AG04449 (cell line): Measurements from ENCODE around the gene ATP6V0A4.

ENCODE experiments used
- CTCF ChIA-PET: fragments of 350-600 bp; formaldehyde crosslinking; extraction: SDS; loops from one replicate; lab custom pipeline; 2021; ENCODE audit warnings: antibody characterized with exemption; lab: Yijun Ruan, JAX
- POLR2A ChIA-PET: fragments of 400-600, 350-600 bp; formaldehyde crosslinking; extraction: SDS; loops from one replicate; lab custom pipeline; 2020; ENCODE audit warnings: antibody characterized with exemption, inconsistent platforms; lab: Yijun Ruan, JAX
- DNase-seq: peaks from one replicate; pipeline ENCODE4 v3.0.0-alpha.2; 2010; ENCODE audit warnings: low read depth, low spot score
- H3K4me3 ChIP-seq: 2 replicates; pipeline ENCODE4 v1.5.1; 2011; ENCODE audit warnings: low read depth, mild to moderate bottlenecking, control low read depth, low read length
- CTCF ChIP-seq: IDR thresholded peaks from one replicate; pipeline ENCODE4 v1.5.1; 2011; ENCODE audit warnings: mild to moderate bottlenecking, moderate library complexity, low read length, control low read depth, inconsistent platforms; ENCODE audit not compliant: insufficient read depth; ENCODE audit errors: missing control alignments

ATP6V0A4 gene

DNA sequence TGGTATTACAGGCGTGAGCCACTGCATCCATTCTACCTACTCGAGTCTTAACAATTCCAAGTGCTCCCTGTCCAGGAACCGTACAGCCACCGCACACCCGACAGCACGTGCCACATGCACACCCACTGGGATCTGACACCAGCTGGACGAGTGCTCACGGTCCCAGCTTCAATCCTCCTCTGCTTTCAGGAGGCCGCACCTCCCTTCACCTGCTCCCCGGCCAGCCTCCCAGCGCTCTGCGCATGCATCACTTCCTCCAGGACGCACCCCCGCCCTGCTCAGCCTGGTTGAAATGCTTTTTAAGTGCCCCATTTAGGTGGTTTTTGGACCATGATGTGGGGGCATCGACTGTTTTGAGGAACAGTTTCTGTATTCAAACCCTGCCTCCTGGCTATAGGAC, 47.5 kb downstream of the ATP6V0A4 start:
- ChIA-PET CTCF (no interaction called here), POLR2A (no interaction called here)
- H3K4me3 ChIP-seq = no peak overlapping the region
- TF ChIP-seq CTCF = no peak
- DNase-seq = no peak

GRCh38 chr7:138749960-138750359, 48.0 kb downstream of the ATP6V0A4 start:
- POLR2A ChIA-PET = no interaction called here
- CTCF ChIA-PET = interaction anchor here (2.7 kb wide), 1 partner anchor 11 kb away, joined by 12 read pairs; no protein-coding TSS in a partner anchor

DNA sequence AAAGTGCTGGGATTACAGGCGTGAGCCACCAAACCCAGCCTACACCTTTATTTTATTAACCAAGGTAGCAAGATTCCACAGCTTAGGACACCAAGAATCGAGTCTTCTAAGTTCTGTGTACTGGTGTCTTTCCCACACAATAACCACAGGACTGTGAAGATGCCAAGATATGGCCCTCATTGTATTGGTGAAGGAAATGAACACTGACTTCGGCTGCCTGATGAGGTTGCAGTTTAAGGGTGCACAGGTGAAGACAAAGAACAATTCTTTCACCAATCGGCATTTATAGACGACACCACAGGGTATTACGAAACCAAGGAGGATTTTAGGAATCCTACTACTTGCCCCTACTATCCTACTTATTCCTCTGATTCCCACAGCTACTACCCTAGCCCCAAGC, 49.3 kb downstream of the ATP6V0A4 start:
- ChIA-PET POLR2A (no interaction called here), CTCF (interaction anchor here (0.6 to 2.7 kb wide), 2 partner anchors 10 to 843 kb away, joined by 3 to 12 read pairs; no protein-coding TSS in a partner anchor)

More at GRCh38 chr7:138749960-138750359, 48.0 kb downstream of the ATP6V0A4 start:
- DNase-seq = no peak
- no peak overlapping the region for H3K4me3 ChIP-seq
- no peak for TF ChIP-seq CTCF

GRCh38 chr7:138746073-138746472, 51.9 kb downstream of the ATP6V0A4 start:
- CTCF ChIA-PET = no interaction called here
- no peak for TF ChIP-seq CTCF
- no peak overlapping the region for H3K4me3 ChIP-seq
- no peak for DNase-seq
- POLR2A ChIA-PET = no interaction called here

More for the DNA sequence above, 49.3 kb downstream of the ATP6V0A4 start:
- TF ChIP-seq CTCF = no peak
- H3K4me3 ChIP-seq = no peak overlapping the region
- no peak for DNase-seq

- ChIA-PET POLR2A (no interaction called here), CTCF (no interaction called here)
- H3K4me3 ChIP-seq = no peak overlapping the region
- DNase-seq = no peak
- no peak for TF ChIP-seq CTCF
These were observed 52.8 kb downstream of the ATP6V0A4 start for GRCh38 chr7:138745189-138745588.

- POLR2A ChIA-PET = no interaction called here
These were observed 56.6 kb downstream of the ATP6V0A4 start for GRCh38 chr7:138741453-138741735.

More at GRCh38 chr7:138741453-138741735, 56.6 kb downstream of the ATP6V0A4 start:
- TF ChIP-seq CTCF = no peak
- DNase-seq = no peak
- CTCF ChIA-PET = no interaction called here
- no peak overlapping the region for H3K4me3 ChIP-seq
